OCI-LY7 (cell line): ENCODE data around the gene KRTAP4-16.
"Not testable (repeated sequence)": the region's sequence is repeated elsewhere in the genome, so short reads cannot be mapped to it uniquely, and the experiment has no call there.

ENCODE experiments used
- CTCF ChIP-seq: fragments of 200-600 bp; sonication (generic); conservative IDR thresholded peaks from 2 replicates; pipeline ENCODE4 v1.5.1; 2014; ENCODE audit warnings: mild to moderate bottlenecking, antibody characterized with exemption, low read length, moderate library complexity, mixed read lengths
- EZH2phosphoT487 ChIP-seq: fragments of 200-600 bp; sonication (generic); IDR thresholded peaks from 2 replicates; pipeline ENCODE4 v1.6.1; 2018; ENCODE audit warnings: low read depth, borderline replicate concordance, mild to moderate bottlenecking, mixed run types, antibody characterized with exemption, low read length, moderate library complexity, mixed read lengths

GRCh38 chr17:41148971-41149651 lies 47.1 kb upstream of the KRTAP4-16 start:
- not testable (repeated sequence) for TF ChIP-seq EZH2phosphoT487, CTCF
